Measurements from ENCODE around the gene CALML6. TPM values are rescaled to one million over a fixed set of nuclear protein-coding genes. Genes with fewer than 3 reads are reported as not detected.
A peak's percentile ranks its signal among the peaks of the same experiment; 100 is the strongest.

CALML6 gene
- total RNA-seq, 1 donor from 2014 or later: 1.3 TPM

DNA sequence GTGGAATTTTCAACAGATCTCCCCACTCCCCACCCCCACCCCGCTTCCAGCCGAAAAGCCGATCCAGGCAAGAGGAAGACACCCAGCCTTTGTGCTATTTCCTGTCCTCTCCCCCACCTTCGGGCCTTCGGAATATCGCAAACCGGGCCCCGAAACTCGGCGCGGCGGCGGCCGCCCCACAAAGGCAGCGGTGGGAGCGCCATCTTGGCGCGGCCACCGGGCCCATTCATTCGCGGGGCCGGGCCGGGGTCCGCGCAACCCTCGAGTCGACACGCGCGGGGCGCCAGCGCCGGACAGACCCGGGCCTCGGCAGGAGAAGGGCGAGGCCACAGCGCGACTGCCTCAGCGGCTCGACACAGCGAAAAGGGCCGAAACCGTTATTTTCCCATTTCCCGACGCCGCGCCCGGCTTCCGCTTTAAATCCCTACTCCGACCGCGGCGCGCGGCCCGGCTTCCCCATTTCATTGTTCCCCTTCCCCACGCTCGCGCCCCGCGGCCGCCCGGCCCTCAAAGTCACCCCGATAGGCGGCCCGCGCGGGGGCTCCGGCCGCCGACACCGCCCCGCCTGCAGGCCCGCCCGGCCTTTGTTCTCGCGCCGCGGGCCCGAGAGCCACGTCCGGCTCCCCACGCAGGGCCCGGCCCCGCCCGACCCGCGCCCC is 25.1 kb upstream of the CALML6 start:
- POLR2A ChIA-PET: interaction anchor here (0.6 to 1.9 kb wide), 3 partner anchors 21 to 851 kb away, joined by 3 to 7 read pairs (median 5); no protein-coding TSS in a partner anchor
- DNase-seq (peak; percentile 68), ATAC-seq (ENCODE audit: low read depth) (peak; percentile 32)
- H3K4me1 Mint-ChIP-seq: peaks cover 58% of the 10 kb centered on the region
- H3K4me3 Mint-ChIP-seq: peak overlapping the region; percentile 84
- TF ChIP-seq, protein P1, sequence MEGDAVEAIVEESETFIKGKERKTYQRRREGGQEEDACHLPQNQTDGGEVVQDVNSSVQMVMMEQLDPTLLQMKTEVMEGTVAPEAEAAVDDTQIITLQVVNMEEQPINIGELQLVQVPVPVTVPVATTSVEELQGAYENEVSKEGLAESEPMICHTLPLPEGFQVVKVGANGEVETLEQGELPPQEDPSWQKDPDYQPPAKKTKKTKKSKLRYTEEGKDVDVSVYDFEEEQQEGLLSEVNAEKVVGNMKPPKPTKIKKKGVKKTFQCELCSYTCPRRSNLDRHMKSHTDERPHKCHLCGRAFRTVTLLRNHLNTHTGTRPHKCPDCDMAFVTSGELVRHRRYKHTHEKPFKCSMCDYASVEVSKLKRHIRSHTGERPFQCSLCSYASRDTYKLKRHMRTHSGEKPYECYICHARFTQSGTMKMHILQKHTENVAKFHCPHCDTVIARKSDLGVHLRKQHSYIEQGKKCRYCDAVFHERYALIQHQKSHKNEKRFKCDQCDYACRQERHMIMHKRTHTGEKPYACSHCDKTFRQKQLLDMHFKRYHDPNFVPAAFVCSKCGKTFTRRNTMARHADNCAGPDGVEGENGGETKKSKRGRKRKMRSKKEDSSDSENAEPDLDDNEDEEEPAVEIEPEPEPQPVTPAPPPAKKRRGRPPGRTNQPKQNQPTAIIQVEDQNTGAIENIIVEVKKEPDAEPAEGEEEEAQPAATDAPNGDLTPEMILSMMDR (IDR thresholded peaks at IDR 0.05): no peak
- H3K27ac Mint-ChIP-seq: peak overlapping the region; percentile 82
- peaks cover 13% of the 10 kb centered on the region for H3K36me3 Mint-ChIP-seq (ENCODE audit: low read depth)
- CTCF ChIA-PET: interaction anchor here (0.6 kb wide), 1 partner anchor 857 kb away, joined by 3 read pairs; no protein-coding TSS in a partner anchor
- intact Hi-C loops (cut with micrococcal nuclease): loop anchor here (2.0 to 10.0 kb wide), 2 partner anchors 55 to 585 kb away; partner anchors contain the start of genes ACAP3 and PUSL1
- no peaks in the 10 kb centered on the region for H3K27me3 Mint-ChIP-seq
- H3K9me3 Mint-ChIP-seq: no peaks in the 10 kb centered on the region

DNA sequence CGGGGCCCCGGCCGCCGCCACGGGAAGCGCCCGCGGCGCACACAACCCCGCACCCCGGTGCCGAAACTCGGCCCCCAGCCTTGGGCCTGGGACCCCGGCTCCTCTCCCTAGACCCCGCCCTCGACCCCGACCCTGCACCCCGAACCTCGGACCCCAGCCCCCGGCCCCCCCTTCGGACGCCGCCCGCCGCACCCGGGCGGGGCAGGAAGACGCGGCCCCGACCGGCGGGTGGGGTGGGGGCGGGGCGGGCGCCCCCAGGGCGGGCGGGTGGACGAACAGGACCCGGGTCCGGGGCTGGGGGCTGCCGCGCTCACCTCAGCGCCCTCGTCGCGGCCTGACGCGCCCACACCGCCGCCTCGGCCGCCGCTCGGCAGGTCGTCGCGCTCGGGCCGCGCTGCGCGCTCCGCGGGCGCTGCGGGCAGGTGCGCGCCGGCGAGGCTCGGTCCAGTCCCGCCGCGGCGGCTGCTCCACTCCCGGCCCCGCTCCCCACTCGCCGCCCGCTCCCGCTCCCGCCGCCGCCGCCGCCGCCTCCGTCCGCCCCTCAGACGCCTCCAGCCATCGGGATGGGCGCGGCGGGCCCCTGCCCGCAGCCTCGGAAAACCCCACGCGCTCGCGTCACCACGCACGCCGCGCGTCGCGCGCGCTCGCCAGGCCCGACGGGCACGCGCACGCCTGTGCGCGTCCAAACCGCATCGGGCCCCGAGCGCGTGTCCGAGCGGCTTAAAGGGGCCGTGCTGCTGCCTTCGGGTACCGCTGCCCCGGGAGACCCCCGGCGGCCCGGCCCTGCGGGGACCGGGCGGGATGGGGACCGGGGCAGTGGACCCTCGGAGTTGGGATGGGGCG is 24.3 kb upstream of the CALML6 start, which contains the start of gene GNB1:
GNB1 (minus strand) TSS at position 582 of the 843 bp plus-strand sequence. CDS start 65,634 bp downstream, outside the sequence.
- ATAC-seq (ENCODE audit: low read depth): peak; percentile 59
- H3K27ac Mint-ChIP-seq: peak within 1 kb of the TSS; percentile 95
- ChIA-PET POLR2A (interaction anchor here (0.5 to 2.1 kb wide), 10 partner anchors 15 to 746 kb away, joined by 3 to 17 read pairs (median 4); no protein-coding TSS in a partner anchor), CTCF (interaction anchor here (1.1 to 1.2 kb wide), 2 partner anchors 15 to 102 kb away, joined by 3 to 5 read pairs; no protein-coding TSS in a partner anchor)
- H3K4me1 Mint-ChIP-seq: peaks cover 66% of the 10 kb centered on the region
- H3K9me3 Mint-ChIP-seq: no peaks in the 10 kb centered on the region
- intact Hi-C loops (cut with micrococcal nuclease): loop anchor here (1.0 to 10.0 kb wide), 5 partner anchors 16 to 586 kb away; partner anchors contain the start of genes ACAP3 and PUSL1
- no peaks in the 10 kb centered on the region for H3K27me3 Mint-ChIP-seq
- TF ChIP-seq, protein P1 (IDR thresholded peaks at IDR 0.05): no peak
- H3K36me3 Mint-ChIP-seq (ENCODE audit: low read depth): peaks cover 13% of the 10 kb centered on the region
- peak; percentile 96 for DNase-seq
- H3K4me3 Mint-ChIP-seq: peak within 1 kb of the TSS; percentile 86

DNA sequence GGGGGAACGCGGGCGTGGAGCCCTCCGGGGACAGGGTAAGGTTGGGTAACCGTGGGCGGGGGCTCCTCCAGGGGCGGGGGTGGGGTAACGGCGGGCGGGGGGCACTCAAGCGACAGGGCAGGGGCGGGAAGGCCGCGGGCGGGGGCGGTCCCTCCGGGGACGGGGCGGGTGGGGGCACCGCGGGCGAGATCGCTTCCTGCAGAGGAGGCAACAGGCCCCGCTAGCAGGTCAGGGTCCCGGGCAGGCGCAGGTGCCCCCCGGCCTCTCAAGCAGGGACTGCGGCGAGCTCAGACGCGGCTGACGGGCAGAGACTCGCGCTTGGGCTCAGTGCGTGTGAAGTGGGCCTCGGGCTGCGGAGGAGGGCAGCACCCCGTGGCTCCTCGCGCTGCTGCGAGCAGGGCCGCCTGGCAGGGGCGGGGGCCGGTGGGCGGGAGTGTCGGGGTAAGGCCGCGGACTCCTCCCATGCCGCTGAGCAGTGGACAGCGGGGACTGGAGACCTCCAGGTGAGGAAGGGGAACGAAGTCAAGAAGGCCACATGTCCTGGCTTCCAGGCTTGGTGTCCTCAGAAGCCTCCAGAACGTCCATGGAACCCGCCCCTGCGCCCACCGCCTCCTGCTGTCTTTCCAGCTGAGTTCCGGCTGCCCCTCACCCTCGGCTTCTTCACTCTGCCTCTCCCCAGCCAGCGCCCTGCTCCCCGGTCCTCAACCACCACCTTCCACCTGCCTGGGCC is 23.5 kb upstream of the CALML6 start:
- ChIA-PET CTCF (interaction anchor here (1.1 to 1.2 kb wide), 2 partner anchors 14 to 103 kb away, joined by 3 to 5 read pairs; no protein-coding TSS in a partner anchor), POLR2A (interaction anchor here (0.5 to 2.1 kb wide), 20 partner anchors 8 to 747 kb away, joined by 3 to 17 read pairs (median 4); partner anchors contain the start of genes CDK11A and NADK)
- Mint-ChIP-seq H3K4me1 (peaks cover 65% of the 10 kb centered on the region), H3K4me3 (peak overlapping the region; percentile 86), H3K27me3 (no peaks in the 10 kb centered on the region), H3K9me3 (no peaks in the 10 kb centered on the region), H3K36me3 (ENCODE audit: low read depth) (peaks cover 11% of the 10 kb centered on the region), H3K27ac (peak overlapping the region; percentile 95)
- intact Hi-C loops (cut with micrococcal nuclease): loop anchor here (1.0 to 10.0 kb wide), 5 partner anchors 15 to 587 kb away; partner anchors contain the start of genes ACAP3 and PUSL1
- TF ChIP-seq, protein P1 (IDR thresholded peaks at IDR 0.05): no peak
- no peak for DNase-seq
- ATAC-seq (ENCODE audit: low read depth): peak; percentile 64

DNA sequence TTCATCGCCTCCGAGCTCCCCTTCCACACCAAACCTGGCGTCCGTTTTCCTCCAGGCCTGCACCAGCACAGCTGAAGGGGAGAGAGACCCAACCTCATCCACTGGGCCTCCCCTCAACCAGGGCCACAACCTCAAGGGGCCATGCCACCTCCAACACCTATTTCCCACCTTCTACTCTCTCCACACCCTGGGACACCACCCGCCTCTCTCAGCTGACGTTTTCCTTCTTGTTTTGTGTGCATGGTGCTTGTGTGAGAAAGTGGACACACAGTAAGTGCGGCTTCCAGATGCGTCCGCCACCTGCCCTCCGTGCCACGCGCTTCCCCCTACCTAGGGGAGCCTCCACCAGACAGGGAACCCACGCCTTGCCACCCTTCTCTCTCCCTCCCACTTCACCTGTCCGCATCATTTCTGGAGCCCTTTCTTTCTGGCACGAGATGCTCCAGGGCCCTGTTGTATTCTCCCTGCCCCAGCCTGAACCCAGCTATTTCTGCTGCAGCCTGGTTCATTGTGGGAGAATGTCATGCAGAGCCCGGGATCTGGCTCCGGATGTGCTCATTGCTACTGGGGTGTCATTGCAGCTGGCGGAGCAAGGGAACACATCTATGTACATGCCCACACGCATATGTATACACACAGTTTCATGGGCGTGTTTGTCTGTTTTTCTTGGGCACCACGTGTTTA is 22.8 kb upstream of the CALML6 start:
- POLR2A ChIA-PET: interaction anchor here (0.6 to 2.1 kb wide), 17 partner anchors 9 to 214 kb away, joined by 3 to 17 read pairs (median 5); partner anchors contain the start of genes CDK11A and NADK
- Mint-ChIP-seq H3K36me3 (ENCODE audit: low read depth) (peaks cover 11% of the 10 kb centered on the region), H3K9me3 (no peaks in the 10 kb centered on the region), H3K27ac (peak overlapping the region; percentile 95), H3K27me3 (no peaks in the 10 kb centered on the region), H3K4me3 (peak overlapping the region; percentile 86), H3K4me1 (peaks cover 61% of the 10 kb centered on the region)
- DNase-seq (no peak), ATAC-seq (ENCODE audit: low read depth) (no peak)
- TF ChIP-seq, protein P1 (IDR thresholded peaks at IDR 0.05): no peak
- intact Hi-C loops (cut with micrococcal nuclease): loop anchor here (10.0 kb wide), 1 partner anchor 587 kb away; the partner anchor contains the start of genes ACAP3 and PUSL1
- CTCF ChIA-PET: interaction anchor here (1.1 to 1.2 kb wide), 2 partner anchors 14 to 103 kb away, joined by 3 to 5 read pairs; no protein-coding TSS in a partner anchor
